GM12878 (cell line): Measurements from ENCODE around the gene COL8A2. TPM values are rescaled to one million over a fixed set of nuclear protein-coding genes. Genes with fewer than 3 reads are reported as not detected.

Source experiments
- ATAC-seq: fragments of 200-7000 bp; cut with Tn5 transposase; 3 replicates; pipeline ENCODE4 v1.9.1; 2020; ENCODE audit warnings: mild to moderate bottlenecking, moderate library complexity
- BruUV-seq: library from RNA; stranded (reverse); fragments of 400-500 nt; replicated peaks from 2 replicates; lab custom pipeline; 2021; lab: Mats Ljungman, UMichigan
- CTCF ChIA-PET: fragments of 300-600 bp; sonication (Branson Sonifier 250); formaldehyde crosslinking; extraction: SDS; loops from one replicate; lab custom pipeline; 2021; ENCODE audit warnings: inconsistent platforms; lab: Yijun Ruan, JAX
- POLR2A ChIA-PET: fragments of 350-600 bp; formaldehyde crosslinking; extraction: SDS; loops from one replicate; lab custom pipeline; 2021; ENCODE audit warnings: inconsistent platforms; lab: Charles Lee
- RAD21 ChIA-PET: fragments of 300-600 bp; sonication (Branson Sonifier 250); formaldehyde crosslinking; loops from one replicate; lab custom pipeline; 2023; ENCODE audit warnings: antibody characterized with exemption; ENCODE audit not compliant: unreplicated experiment; lab: Charles Lee
- SMC1A ChIA-PET: fragments of 300-600 bp; sonication (Branson Sonifier 250); formaldehyde crosslinking; loops from one replicate; lab custom pipeline; 2023; ENCODE audit not compliant: unreplicated experiment, uncharacterized antibody; lab: Charles Lee
- DNase-seq: peaks from one replicate; pipeline ENCODE4 v3.0.0-alpha.2; 2011; ENCODE audit warnings: low read depth, low spot score
- FAIRE-seq: peaks from 3 replicates; lab custom pipeline; 2011; peaks lifted over from hg19 to GRCh38; lab: Jason Lieb, UNC
- H2AFZ ChIP-seq: 2 replicates; pipeline ENCODE4 v1.6.0; 2011; ENCODE audit warnings: low read depth, low read length, control low read depth; ENCODE audit not compliant: control insufficient read depth
- H3K27ac ChIP-seq: 2 replicates; pipeline ENCODE4 v1.5.1; 2011; ENCODE audit warnings: control low read depth; ENCODE audit not compliant: control insufficient read depth, insufficient read depth
- H3K27me3 ChIP-seq, 2 experiments: replicated peaks in 1 of 2; 2 replicates each; pipeline versions ENCODE4 v1.6.0 to v1.6.1; 2011; ENCODE audit warnings: low read length in 1 of 2; ENCODE audit not compliant: control insufficient read depth in 2 of 2, insufficient read depth in 2 of 2
- H3K36me3 ChIP-seq, 2 experiments: 2 replicates each; pipeline ENCODE4 v1.5.1; 2011; ENCODE audit warnings: low read length in 1 of 2; ENCODE audit not compliant: control insufficient read depth in 2 of 2, insufficient read depth in 2 of 2
- H3K4me1 ChIP-seq: 2 replicates; pipeline ENCODE4 v1.6.1; 2011; ENCODE audit warnings: mild to moderate bottlenecking, low read length, moderate library complexity, mixed read lengths; ENCODE audit not compliant: control insufficient read depth, insufficient read depth
- H3K4me2 ChIP-seq: 2 replicates; pipeline ENCODE4 v1.6.0; 2011; ENCODE audit warnings: control low read depth; ENCODE audit not compliant: control insufficient read depth, insufficient read depth
- H3K4me3 ChIP-seq: fragments of 200-600 bp; sonication (generic); 2 replicates; pipeline ENCODE4 v1.5.1; 2016
- H3K79me2 ChIP-seq: 2 replicates; pipeline ENCODE4 v1.6.0; 2011; ENCODE audit warnings: low read length; ENCODE audit not compliant: control insufficient read depth, insufficient read depth
- H3K9ac ChIP-seq: 2 replicates; pipeline ENCODE4 v1.8.0; 2011; ENCODE audit warnings: low read length, control low read depth, mixed read lengths; ENCODE audit not compliant: control insufficient read depth, insufficient read depth
- H3K9me3 ChIP-seq: replicated peaks from 3 replicates; pipeline ENCODE4 v1.5.1; 2011; ENCODE audit warnings: mild to moderate bottlenecking, low read length; ENCODE audit not compliant: control insufficient read depth, insufficient read depth
- H4K20me1 ChIP-seq: 2 replicates; pipeline ENCODE4 v1.6.0; 2011; ENCODE audit not compliant: control insufficient read depth, insufficient read depth
- BACH1 ChIP-seq: fragments of 450-650 bp; IDR thresholded peaks from 2 replicates; pipeline ENCODE4 v1.6.1; 2017; ENCODE audit warnings: mild to moderate bottlenecking, borderline replicate concordance
- CBFB ChIP-seq: IDR thresholded peaks from 2 replicates; pipeline ENCODE4 v1.6.1; 2016; ENCODE audit warnings: antibody characterized with exemption, low read depth
- HCFC1 ChIP-seq: fragments of 150-350 bp; IDR thresholded peaks from 2 replicates; pipeline ENCODE4 v1.6.1; 2014; ENCODE audit warnings: low read length
- NFXL1 ChIP-seq: fragments of 450-650 bp; IDR thresholded peaks from 2 replicates; pipeline ENCODE4 v1.6.1; 2017; ENCODE audit warnings: antibody characterized with exemption, mild to moderate bottlenecking, borderline replicate concordance
- WGBS: methylation state at CpG from one replicate; pipeline ENCODE4 v1.1.6; 2016; ENCODE audit warnings: low lambda C conversion rate; ENCODE audit not compliant: insufficient replicate concordance, insufficient coverage; ENCODE audit errors: missing lambda C conversion rate; 5-methylcytosine and 5-hydroxymethylcytosine counted together
- in situ Hi-C: fragments of 300-500 bp; cut with MboI; formaldehyde crosslinking; loops from 9 replicates; pipeline ENCODE4 v1.14.3; 2018; ENCODE audit warnings: mixed read lengths
- intact Hi-C: fragments of 100-400 bp; cut with micrococcal nuclease; formaldehyde crosslinking; loops from one replicate; pipeline ENCODE4 v1.14.2; 2022; ENCODE audit not compliant: unreplicated experiment
- polyA plus RNA-seq, 11 experiments: library from polyadenylated mRNA; depleted of rRNA in 4 of 11; unstranded in 6 of 11; stranded (reverse) in 5 of 11; fragments of >200 nt; fragmentation: Nextera tagmentation in 4 of 11; fragmentation: Illumina TruSeq in 1 of 11; extraction: Ambion mirVana in 4 of 11; extraction: Trizol in 1 of 11; gene quantifications; 1 replicate in 1 of 11; 2 replicates in 10 of 11; pipeline versions ENCODE4 v1.2.1 to v1.2.3, GENCODE V29; 2011 to 2016; ENCODE audit warnings: inconsistent platforms in 2 of 11, missing spikeins in 2 of 11, low read depth in 1 of 11
- total RNA-seq, 4 experiments: library from RNA; depleted of rRNA in 3 of 4; stranded (reverse); fragments of >200 nt in 3 of 4; fragmentation: Illumina TruSeq in 1 of 4; extraction: Trizol in 1 of 4; gene quantifications; 2 replicates each; pipeline versions ENCODE4 v1.2.1 to v1.2.3, GENCODE V29; 2013 to 2021
- TF ChIP-seq, protein P1 (sequence below): fragments of 450-650 bp; IDR thresholded peaks from 2 replicates; pipeline ENCODE4 v1.6.1; 2018; ENCODE audit warnings: mild to moderate bottlenecking, low read depth, moderate library complexity; ENCODE audit not compliant: partially characterized antibody

Gene COL8A2
- total and polyA plus RNA-seq, 10 of the 15 experiments (the other 5 are each of a cell fraction or from before 2014, with no cell fraction given): 0.01 TPM; not detected in 9

DNA sequence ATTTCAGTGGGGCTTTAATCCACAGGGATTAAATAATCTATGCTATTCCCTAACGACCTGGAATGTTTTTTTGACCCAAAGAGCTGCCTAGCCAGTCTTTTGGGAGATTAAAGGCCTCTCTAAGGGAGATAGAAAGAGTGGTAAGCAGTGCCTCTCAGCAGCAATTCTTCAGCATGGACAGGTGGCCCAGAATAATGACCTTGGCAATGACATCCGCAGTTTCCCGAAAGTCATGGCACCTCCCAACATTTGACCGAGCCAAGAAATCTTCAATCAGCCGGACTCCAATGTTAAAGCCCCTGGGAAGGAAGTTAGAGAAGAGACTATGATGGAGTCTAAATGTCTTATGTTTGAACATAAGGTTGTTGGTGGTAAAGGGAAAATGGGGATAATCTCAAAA, 14.5 kb upstream of the COL8A2 start:
- ChIA-PET SMC1A (interaction anchor here (0.9 kb wide), 1 partner anchor 49 kb away, joined by 4 read pairs; no protein-coding TSS in a partner anchor), POLR2A (interaction anchor here (0.5 kb wide), 1 partner anchor 249 kb away, joined by 3 read pairs; no protein-coding TSS in a partner anchor), CTCF (interaction anchor here (1.1 kb wide), 1 partner anchor 203 kb away, joined by 3 read pairs; no protein-coding TSS in a partner anchor), RAD21 (interaction anchor here (1.1 kb wide), 1 partner anchor 10 kb away, joined by 4 read pairs; the partner anchor contains the start of gene TRAPPC3)
- WGBS: 91% methylated on average over 5 of the region's 5 CpGs
- Histone ChIP-seq H3K79me2 (peaks cover 17% of the 10 kb centered on the region), H3K9me3 (no peaks in the 10 kb centered on the region), H3K4me1 (peaks cover 15% of the 10 kb centered on the region), H3K36me3 (peaks cover 2 to 8% of the 10 kb centered on the region in 2 experiments; a peak in 2 of 4 replicates), H4K20me1 (no peaks in the 10 kb centered on the region), H3K4me2 (no peak overlapping the region), H3K27ac (no peak overlapping the region), H3K27me3 (no peaks in the 10 kb centered on the region), H3K4me3 (no peak overlapping the region), H2AFZ (no peak overlapping the region), H3K9ac (no peak overlapping the region)
- BruUV-seq: no TSS peak
- in situ Hi-C loops (no loop called here), intact Hi-C loops (no loop called here)
- FAIRE-seq: no peak
- DNase-seq: no peak
- TF ChIP-seq CBFB (no peak), NFXL1 (no peak), BACH1 (no peak), HCFC1 (no peak)
- TF ChIP-seq, protein P1, sequence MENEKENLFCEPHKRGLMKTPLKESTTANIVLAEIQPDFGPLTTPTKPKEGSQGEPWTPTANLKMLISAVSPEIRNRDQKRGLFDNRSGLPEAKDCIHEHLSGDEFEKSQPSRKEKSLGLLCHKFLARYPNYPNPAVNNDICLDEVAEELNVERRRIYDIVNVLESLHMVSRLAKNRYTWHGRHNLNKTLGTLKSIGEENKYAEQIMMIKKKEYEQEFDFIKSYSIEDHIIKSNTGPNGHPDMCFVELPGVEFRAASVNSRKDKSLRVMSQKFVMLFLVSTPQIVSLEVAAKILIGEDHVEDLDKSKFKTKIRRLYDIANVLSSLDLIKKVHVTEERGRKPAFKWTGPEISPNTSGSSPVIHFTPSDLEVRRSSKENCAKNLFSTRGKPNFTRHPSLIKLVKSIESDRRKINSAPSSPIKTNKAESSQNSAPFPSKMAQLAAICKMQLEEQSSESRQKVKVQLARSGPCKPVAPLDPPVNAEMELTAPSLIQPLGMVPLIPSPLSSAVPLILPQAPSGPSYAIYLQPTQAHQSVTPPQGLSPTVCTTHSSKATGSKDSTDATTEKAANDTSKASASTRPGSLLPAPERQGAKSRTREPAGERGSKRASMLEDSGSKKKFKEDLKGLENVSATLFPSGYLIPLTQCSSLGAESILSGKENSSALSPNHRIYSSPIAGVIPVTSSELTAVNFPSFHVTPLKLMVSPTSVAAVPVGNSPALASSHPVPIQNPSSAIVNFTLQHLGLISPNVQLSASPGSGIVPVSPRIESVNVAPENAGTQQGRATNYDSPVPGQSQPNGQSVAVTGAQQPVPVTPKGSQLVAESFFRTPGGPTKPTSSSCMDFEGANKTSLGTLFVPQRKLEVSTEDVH: no peak
- no peak for ATAC-seq
